Stomach (tissue), 9 donors: ENCODE measurements around the gene CHIC2. TPM values are rescaled to one million over a fixed set of nuclear protein-coding genes. Genes with fewer than 3 reads are reported as not detected.
A peak's percentile ranks its signal among the peaks of the same experiment; 100 is the strongest.

Source experiments
- DNase-seq, 2 donors: peaks; one replicate each; pipeline versions ENCODE4 v3.0.0 to v3.0.0-alpha.2; 2013 to 2019
- H3K27ac ChIP-seq, 5 donors: fragments of 200-600 bp in 4 of 5; sonication (generic) in 4 of 5; one replicate each; pipeline ENCODE4 v1.5.1; 2013 to 2019; ENCODE audit warnings: mild to moderate bottlenecking in 1 of 5, moderate library complexity in 1 of 5
- H3K27me3 ChIP-seq, 3 donors: fragments of 200-600 bp; sonication (generic); one replicate each; pipeline ENCODE4 v1.5.1; 2017 to 2019; ENCODE audit warnings: mixed run types in 1 of 3
- H3K36me3 ChIP-seq, 4 donors: fragments of 200-600 bp; sonication (generic); 1 replicate in 3 of 4; 2 replicates in 1 of 4; pipeline ENCODE4 v1.5.1; 2016 to 2019
- H3K4me1 ChIP-seq, 4 donors: fragments of 200-600 bp; sonication (generic); one replicate each; pipeline ENCODE4 v1.5.1; 2016 to 2019
- H3K4me3 ChIP-seq, 4 donors: fragments of 200-600 bp; sonication (generic) in 3 of 4; one replicate each; pipeline ENCODE4 v1.5.1; 2016 to 2019; ENCODE audit warnings: mild to moderate bottlenecking in 1 of 4
- H3K9me3 ChIP-seq, 4 donors: fragments of 200-600 bp; sonication (generic); one replicate each; pipeline ENCODE4 v1.5.1; 2016 to 2019
- EP300 ChIP-seq: sonication (generic); formaldehyde crosslinking; IDR thresholded peaks from one replicate; pipeline ENCODE4 v1.6.1; 2017; ENCODE audit warnings: antibody characterized with exemption
- POLR2A ChIP-seq, 4 donors: fragments of 450-650 bp; IDR thresholded peaks; one replicate each; pipeline ENCODE4 v1.6.1; 2016; ENCODE audit warnings: antibody characterized with exemption in 4 of 4, control low read depth in 2 of 4, mild to moderate bottlenecking in 1 of 4, moderate library complexity in 1 of 4
- POLR2AphosphoS5 ChIP-seq, 3 donors: sonication (generic); formaldehyde crosslinking; IDR thresholded peaks; one replicate each; pipeline ENCODE4 v1.6.1; 2016; ENCODE audit warnings: antibody characterized with exemption in 3 of 3
- WGBS, 5 donors: extraction: QIAGEN DNeasy Blood & Tissue Kit in 3 of 5; methylation state at CpG; one replicate each; pipeline versions ENCODE4 v1.1.5 to v1.1.7; 2013 to 2018; 5-methylcytosine and 5-hydroxymethylcytosine counted together
- intact Hi-C: fragments of 100-400 bp; cut with DNase I; formaldehyde crosslinking; loops from one replicate; pipeline ENCODE4 v1.15.1; 2023; ENCODE audit warnings: low total_unique reads
- polyA plus RNA-seq, 3 donors: library from polyadenylated mRNA; stranded (reverse); fragments of 200-250 nt; gene quantifications; one replicate each; pipeline ENCODE4 v1.2.3, GENCODE V29; 2013
- total RNA-seq, 5 donors: library from RNA; depleted of rRNA; stranded (reverse); fragments of >200 nt; gene quantifications; one replicate each; pipeline versions ENCODE4 v1.1.0 to v1.2.3, GENCODE V29; 2014 to 2016
- TF ChIP-seq, protein P1 (sequence below), 7 experiments: fragments of 450-650 bp in 4 of 7; fragments of 200-600 bp in 3 of 7; sonication (generic) in 3 of 7; IDR thresholded peaks; one replicate each; pipeline ENCODE4 v1.5.1; 2016 to 2019; ENCODE audit warnings: antibody characterized with exemption in 7 of 7, control low read depth in 2 of 7, mild to moderate bottlenecking in 1 of 7
- donor health status: healthy with polysubstance abuse.
- donor health status: Bipolar disorder and iron deficiency.
- donor health status: healthy.

CHIC2 gene
- total and polyA plus RNA-seq, 8 donors, result 9.8 to 128 (median 27.2) TPM

DNA sequence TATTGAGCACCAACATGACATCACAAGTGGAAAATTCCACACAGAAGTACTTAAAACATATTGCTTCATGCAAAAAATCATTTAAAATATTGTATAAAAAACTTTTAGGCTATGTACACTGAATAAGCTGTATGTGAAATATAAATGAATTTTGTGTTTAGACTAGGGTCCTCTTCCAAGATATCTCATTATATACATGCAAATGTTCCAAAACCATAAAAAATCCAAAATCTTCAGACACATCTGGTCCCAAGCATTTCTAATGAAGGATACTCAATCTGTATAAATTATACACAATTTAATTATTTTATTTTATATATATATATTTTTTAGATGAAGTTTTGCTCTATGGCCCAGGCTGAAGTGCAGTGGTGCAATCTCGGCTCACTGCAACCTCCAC lies 25.5 kb upstream of the CHIC2 start:
- Histone ChIP-seq H3K36me3 (no peaks in the 10 kb centered on the region), H3K4me1 (peaks cover 18 to 36% (median 27%) of the 10 kb centered on the region in 4 donors), H3K4me3 (no peak overlapping the region), H3K9me3 (no peaks in the 10 kb centered on the region), H3K27me3 (peaks cover 19 to 46% (median 33%) of the 10 kb centered on the region in 3 donors), H3K27ac (no peak overlapping the region)
- WGBS, 5 donors, result 92 to 100% (median 98%) methylated on average over 1 of the region's 1 CpG
- no peak for TF ChIP-seq EP300
- TF ChIP-seq POLR2AphosphoS5 (IDR thresholded peaks at IDR 0.05), result no peak
- TF ChIP-seq POLR2A (IDR thresholded peaks at IDR 0.05), result no peak
- TF ChIP-seq, protein P1, sequence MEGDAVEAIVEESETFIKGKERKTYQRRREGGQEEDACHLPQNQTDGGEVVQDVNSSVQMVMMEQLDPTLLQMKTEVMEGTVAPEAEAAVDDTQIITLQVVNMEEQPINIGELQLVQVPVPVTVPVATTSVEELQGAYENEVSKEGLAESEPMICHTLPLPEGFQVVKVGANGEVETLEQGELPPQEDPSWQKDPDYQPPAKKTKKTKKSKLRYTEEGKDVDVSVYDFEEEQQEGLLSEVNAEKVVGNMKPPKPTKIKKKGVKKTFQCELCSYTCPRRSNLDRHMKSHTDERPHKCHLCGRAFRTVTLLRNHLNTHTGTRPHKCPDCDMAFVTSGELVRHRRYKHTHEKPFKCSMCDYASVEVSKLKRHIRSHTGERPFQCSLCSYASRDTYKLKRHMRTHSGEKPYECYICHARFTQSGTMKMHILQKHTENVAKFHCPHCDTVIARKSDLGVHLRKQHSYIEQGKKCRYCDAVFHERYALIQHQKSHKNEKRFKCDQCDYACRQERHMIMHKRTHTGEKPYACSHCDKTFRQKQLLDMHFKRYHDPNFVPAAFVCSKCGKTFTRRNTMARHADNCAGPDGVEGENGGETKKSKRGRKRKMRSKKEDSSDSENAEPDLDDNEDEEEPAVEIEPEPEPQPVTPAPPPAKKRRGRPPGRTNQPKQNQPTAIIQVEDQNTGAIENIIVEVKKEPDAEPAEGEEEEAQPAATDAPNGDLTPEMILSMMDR (IDR thresholded peaks at IDR 0.05), result no peak
- DNase-seq, result no peak
- intact Hi-C loops, result no loop called here

DNA sequence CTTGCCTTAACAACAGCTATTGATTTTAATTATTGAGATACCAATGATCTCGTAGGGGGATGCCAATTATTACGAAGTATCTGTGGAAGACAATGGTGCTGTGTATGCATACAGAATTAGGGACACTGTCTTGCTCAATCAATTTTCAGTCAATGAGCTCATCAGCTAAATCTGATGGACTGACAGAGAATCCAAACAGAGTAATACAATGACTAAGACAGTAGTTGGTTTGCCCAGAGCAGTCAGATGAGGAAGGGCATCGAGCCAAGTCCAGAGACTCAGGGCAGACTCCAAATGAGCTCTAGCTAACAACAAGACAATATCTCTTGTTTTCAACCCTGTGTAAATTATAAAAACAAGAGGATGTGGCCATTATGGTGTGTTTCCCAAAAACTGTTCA lies 20.9 kb upstream of the CHIC2 start:
- TF ChIP-seq, protein P1 (IDR thresholded peaks at IDR 0.05), result no peak
- TF ChIP-seq EP300, result no peak
- TF ChIP-seq POLR2AphosphoS5 (IDR thresholded peaks at IDR 0.05), result no peak
- no peak for TF ChIP-seq POLR2A (IDR thresholded peaks at IDR 0.05)
- DNase-seq, result no peak
- intact Hi-C loops, result no loop called here
- WGBS, 5 donors, result 75 to 85% (median 82%) methylated on average over 3 of the region's 3 CpGs
- no peaks in the 10 kb centered on the region for H3K27me3 ChIP-seq
- no peaks in the 10 kb centered on the region for H3K36me3 ChIP-seq
- H3K9me3 ChIP-seq, result no peaks in the 10 kb centered on the region
- H3K27ac ChIP-seq, result peak overlapping the region in 1 of 5 donors; percentile 18
- H3K4me3 ChIP-seq, result no peak overlapping the region
- peaks cover 0 to 10% (median 0%) of the 10 kb centered on the region in 4 donors for H3K4me1 ChIP-seq

GRCh38 chr4:54082168-54082567 lies 17.8 kb upstream of the CHIC2 start:
- H3K27me3 ChIP-seq, result peaks cover 0 to 7% (median 0%) of the 10 kb centered on the region in 3 donors
- WGBS, 5 donors, result 15 to 41% (median 26%) methylated on average over 1 of the region's 1 CpG
- intact Hi-C loops, result no loop called here
- no peaks in the 10 kb centered on the region for H3K36me3 ChIP-seq
- no peak overlapping the region for H3K4me3 ChIP-seq
- TF ChIP-seq EP300, result no peak
- TF ChIP-seq, protein P1 (IDR thresholded peaks at IDR 0.05), result no peak
- peak in 2 of 3 donors; percentile 58 to 75 for TF ChIP-seq POLR2AphosphoS5 (IDR thresholded peaks at IDR 0.05)
- TF ChIP-seq POLR2A (IDR thresholded peaks at IDR 0.05), result no peak
- peak; percentile 46 for DNase-seq
- no peaks in the 10 kb centered on the region for H3K9me3 ChIP-seq
- peak overlapping the region in 2 of 5 donors; percentile 7 to 22 for H3K27ac ChIP-seq
- H3K4me1 ChIP-seq, result peaks cover 0 to 10% (median 0%) of the 10 kb centered on the region in 4 donors

- Histone ChIP-seq H3K4me1 (peaks cover 0 to 10% (median 0%) of the 10 kb centered on the region in 4 donors), H3K27me3 (peaks cover 0 to 7% (median 0%) of the 10 kb centered on the region in 3 donors), H3K36me3 (no peaks in the 10 kb centered on the region), H3K27ac (no peak overlapping the region), H3K9me3 (no peaks in the 10 kb centered on the region), H3K4me3 (no peak overlapping the region)
- TF ChIP-seq EP300 (no peak), POLR2A (IDR thresholded peaks at IDR 0.05) (no peak), POLR2AphosphoS5 (IDR thresholded peaks at IDR 0.05) (no peak)
- TF ChIP-seq, protein P1 (IDR thresholded peaks at IDR 0.05), result no peak
- intact Hi-C loops, result no loop called here
- 89 to 100% (median 92%) methylated on average over 1 of the region's 1 CpG for WGBS, 5 donors
- no peak for DNase-seq
These were observed 13.4 kb upstream of the CHIC2 start for GRCh38 chr4:54077812-54078211.
